Stimulated activated naive CD8-positive, alpha-beta T cell treated with anti-CD3 and anti-CD28 coated beads, Interleukin-15, amount 100 ng/mL, for 72 hours (primary cell): Measurements from ENCODE around the gene TAMM41.
A peak's percentile ranks its signal among the peaks of the same experiment; 100 is the strongest.
"Not testable (repeated sequence)": the region's sequence is repeated elsewhere in the genome, so short reads cannot be mapped to it uniquely, and the experiment has no call there.

Experiments used
- ATAC-seq: fragments of 150-1000 bp; cut with Tn5 transposase; 2 replicates; pipeline ENCODE4 v1.10.0; 2021; ENCODE audit warnings: mild to moderate bottlenecking, moderate library complexity
- DNase-seq, 2 donors: peaks; one replicate each; pipeline ENCODE4 v3.0.0; 2021 to 2022
- H3K27ac Mint-ChIP-seq, 2 donors: one replicate each; pipeline ENCODE4 v1.8.0; 2022; ENCODE audit warnings: mild to moderate bottlenecking in 2 of 2, mixed read lengths in 2 of 2, moderate library complexity in 2 of 2
- H3K27me3 Mint-ChIP-seq: one replicate; pipeline ENCODE4 v1.8.0; 2022; ENCODE audit warnings: mixed read lengths
- H3K4me1 Mint-ChIP-seq: one replicate; pipeline ENCODE4 v1.8.0; 2022; ENCODE audit warnings: mild to moderate bottlenecking, mixed read lengths
- H3K4me3 Mint-ChIP-seq, 2 donors: one replicate each; pipeline ENCODE4 v1.8.0; 2022; ENCODE audit warnings: mild to moderate bottlenecking in 2 of 2, mixed read lengths in 2 of 2, moderate library complexity in 1 of 2
- H3K9me3 Mint-ChIP-seq, 2 donors: one replicate each; pipeline ENCODE4 v1.8.0; 2022; ENCODE audit warnings: mixed read lengths in 2 of 2

The TAMM41 gene

GRCh38 chr3:11789412-11789811, 57.3 kb downstream of the TAMM41 start:
- no peak overlapping the region for H3K4me3 Mint-ChIP-seq
- H3K9me3 Mint-ChIP-seq, result peaks cover 0 to 6% of the 10 kb centered on the region in 2 donors
- H3K27me3 Mint-ChIP-seq, result no peaks in the 10 kb centered on the region
- peaks cover 14% of the 10 kb centered on the region for H3K4me1 Mint-ChIP-seq
- DNase-seq (no peak), ATAC-seq (no peak)
- H3K27ac Mint-ChIP-seq, result no peak overlapping the region

DNA sequence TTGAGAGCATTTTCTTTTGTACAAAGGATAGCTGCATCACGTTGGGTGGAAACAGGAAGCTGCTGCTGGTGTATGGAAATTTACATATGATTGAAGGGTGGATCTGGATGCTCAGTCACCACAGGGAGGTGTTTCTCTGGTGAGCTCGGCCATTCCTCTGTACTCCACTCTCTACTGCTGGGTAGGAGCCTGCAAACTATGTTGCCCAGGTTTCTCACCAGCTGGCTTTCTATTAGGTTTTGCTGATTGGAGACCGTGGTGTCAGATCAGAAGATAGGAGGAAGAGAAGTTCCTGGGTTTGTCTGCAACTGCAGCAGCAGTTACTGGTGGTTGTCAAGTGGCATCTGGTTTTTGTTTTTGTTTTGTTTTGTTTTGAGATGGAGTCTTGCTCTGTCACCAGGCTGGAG, 61.7 kb downstream of the TAMM41 start:
- peak overlapping the region; percentile 3 to 21 for H3K4me3 Mint-ChIP-seq
- H3K27ac Mint-ChIP-seq, result peak overlapping the region; percentile 14 to 85
- no peak for DNase-seq

DNA sequence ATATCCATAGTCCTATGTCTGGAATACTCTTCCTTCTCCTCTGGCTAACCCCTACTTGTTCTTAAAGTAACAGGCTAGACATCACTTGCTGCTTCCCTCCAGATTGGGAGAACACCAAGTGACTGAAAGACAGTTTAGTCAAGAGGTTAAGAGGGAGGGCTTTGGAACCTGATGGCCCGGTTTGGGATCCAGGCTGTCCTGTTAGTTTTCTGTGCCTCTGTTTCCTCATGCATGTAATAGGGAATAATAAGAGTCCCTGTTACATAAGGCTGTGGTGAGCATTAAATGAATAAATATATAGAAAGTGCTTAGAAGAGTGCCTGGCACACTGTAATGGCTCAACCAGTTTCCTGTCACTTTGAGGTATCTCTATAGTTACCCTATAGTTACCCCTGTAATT, 66.3 kb downstream of the TAMM41 start:
- H3K4me1 Mint-ChIP-seq, result peaks cover 8% of the 10 kb centered on the region
- H3K9me3 Mint-ChIP-seq, result no peaks in the 10 kb centered on the region
- H3K27me3 Mint-ChIP-seq, result no peaks in the 10 kb centered on the region
- no peak for ATAC-seq
- DNase-seq, result no peak
- H3K4me3 Mint-ChIP-seq, result no peak overlapping the region
- H3K27ac Mint-ChIP-seq, result no peak overlapping the region

More for the DNA sequence above, 61.7 kb downstream of the TAMM41 start:
- peaks cover 14% of the 10 kb centered on the region for H3K4me1 Mint-ChIP-seq
- peak; percentile 76 for ATAC-seq
- peaks cover 0 to 6% of the 10 kb centered on the region in 2 donors for H3K9me3 Mint-ChIP-seq
- no peaks in the 10 kb centered on the region for H3K27me3 Mint-ChIP-seq

DNA sequence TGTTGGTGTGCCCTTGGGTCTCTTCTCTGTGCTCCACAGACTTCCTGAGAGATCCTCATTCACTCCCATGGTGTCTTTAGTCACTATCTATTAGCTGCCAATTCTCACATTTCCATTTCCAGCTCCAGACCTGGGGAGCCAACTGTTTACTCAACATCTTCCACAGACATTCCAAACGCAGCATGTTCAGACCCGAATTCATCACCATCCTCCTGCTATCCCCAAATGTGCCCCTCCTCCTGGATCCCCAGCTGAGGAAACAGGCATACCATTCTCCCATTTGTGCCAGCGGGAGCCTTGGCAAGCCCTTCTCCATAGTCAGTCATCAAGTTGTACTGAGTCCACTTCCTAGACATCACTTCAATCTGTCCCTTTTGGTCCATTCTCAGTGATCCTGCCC, 67.1 kb downstream of the TAMM41 start:
- no peak for DNase-seq

GRCh38 chr3:11778248-11778647, 68.4 kb downstream of the TAMM41 start:
- DNase-seq (no peak), ATAC-seq (no peak)
- no peak overlapping the region for H3K4me3 Mint-ChIP-seq
- no peak overlapping the region for H3K27ac Mint-ChIP-seq
- H3K27me3 Mint-ChIP-seq, result no peaks in the 10 kb centered on the region
- no peaks in the 10 kb centered on the region for H3K9me3 Mint-ChIP-seq
- no peaks in the 10 kb centered on the region for H3K4me1 Mint-ChIP-seq

More for the DNA sequence above, 67.1 kb downstream of the TAMM41 start:
- peaks cover under 1% of the 10 kb centered on the region for H3K4me1 Mint-ChIP-seq
- no peak overlapping the region for H3K4me3 Mint-ChIP-seq
- no peaks in the 10 kb centered on the region for H3K9me3 Mint-ChIP-seq
- ATAC-seq, result no peak
- no peak overlapping the region for H3K27ac Mint-ChIP-seq
- no peaks in the 10 kb centered on the region for H3K27me3 Mint-ChIP-seq

GRCh38 chr3:11776346-11776745, 70.3 kb downstream of the TAMM41 start:
- no peak overlapping the region for H3K4me3 Mint-ChIP-seq
- no peaks in the 10 kb centered on the region for H3K9me3 Mint-ChIP-seq
- ATAC-seq (no peak), DNase-seq (no peak)
- no peak overlapping the region for H3K27ac Mint-ChIP-seq
- peaks cover 2% of the 10 kb centered on the region for H3K4me1 Mint-ChIP-seq
- no peaks in the 10 kb centered on the region for H3K27me3 Mint-ChIP-seq

DNA sequence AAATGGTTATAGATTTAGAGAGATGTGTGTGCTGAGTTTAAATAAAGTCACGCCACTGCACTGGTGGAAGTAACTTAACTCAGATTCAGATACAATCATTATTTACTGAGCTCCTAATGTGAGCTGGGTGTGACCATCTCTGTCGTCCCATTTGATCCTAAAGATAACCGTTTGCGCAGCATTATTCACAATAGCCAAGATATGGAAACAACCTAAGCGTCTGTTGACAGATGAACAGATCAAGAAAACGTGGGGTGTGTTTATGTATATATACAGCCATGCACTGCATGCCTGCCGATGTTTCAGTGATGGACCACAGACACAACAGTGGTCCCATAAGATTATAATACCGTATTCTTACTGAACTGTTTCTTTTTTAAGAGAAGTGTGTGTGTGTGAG, 71.2 kb downstream of the TAMM41 start:
- no peaks in the 10 kb centered on the region for H3K27me3 Mint-ChIP-seq
- no peak overlapping the region for H3K27ac Mint-ChIP-seq
- ATAC-seq (no peak), DNase-seq (no peak)
- peaks cover 11% of the 10 kb centered on the region for H3K4me1 Mint-ChIP-seq
- H3K4me3 Mint-ChIP-seq, result no peak overlapping the region
- H3K9me3 Mint-ChIP-seq, result no peaks in the 10 kb centered on the region

DNA sequence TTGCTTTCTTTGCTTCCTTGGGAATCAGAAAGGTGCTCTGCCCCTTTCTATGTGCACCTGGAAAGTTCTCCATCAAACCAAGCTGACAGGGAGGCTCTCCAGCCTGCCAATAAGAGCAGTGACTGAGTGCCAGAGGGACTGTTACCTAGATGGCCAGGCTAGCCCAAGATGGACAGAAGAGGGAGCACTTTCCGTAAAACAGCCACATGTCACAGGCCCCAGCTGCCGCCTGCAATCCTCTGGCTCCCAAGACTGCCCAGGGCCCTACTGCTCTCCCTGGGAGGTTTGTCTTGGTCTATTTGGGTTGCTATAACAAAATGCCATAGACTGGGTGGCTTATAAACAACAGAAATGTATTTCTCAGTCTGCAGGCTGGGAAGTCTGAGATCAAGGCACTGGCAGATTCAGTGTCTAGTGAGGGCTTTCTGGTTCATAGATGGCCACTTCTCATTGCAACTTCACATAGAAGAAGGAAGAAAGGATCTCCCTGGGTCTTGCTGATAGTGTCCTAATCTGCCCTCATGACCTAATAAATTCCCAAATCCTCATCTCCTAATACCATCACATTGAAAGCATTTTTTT, 72.3 kb downstream of the TAMM41 start:
- DNase-seq, result no peak
- peaks cover 20% of the 10 kb centered on the region for H3K4me1 Mint-ChIP-seq
- H3K27ac Mint-ChIP-seq, result no peak overlapping the region
- H3K4me3 Mint-ChIP-seq, result no peak overlapping the region
- no peaks in the 10 kb centered on the region for H3K27me3 Mint-ChIP-seq
- H3K9me3 Mint-ChIP-seq, result no peaks in the 10 kb centered on the region
- ATAC-seq, result no peak

DNA sequence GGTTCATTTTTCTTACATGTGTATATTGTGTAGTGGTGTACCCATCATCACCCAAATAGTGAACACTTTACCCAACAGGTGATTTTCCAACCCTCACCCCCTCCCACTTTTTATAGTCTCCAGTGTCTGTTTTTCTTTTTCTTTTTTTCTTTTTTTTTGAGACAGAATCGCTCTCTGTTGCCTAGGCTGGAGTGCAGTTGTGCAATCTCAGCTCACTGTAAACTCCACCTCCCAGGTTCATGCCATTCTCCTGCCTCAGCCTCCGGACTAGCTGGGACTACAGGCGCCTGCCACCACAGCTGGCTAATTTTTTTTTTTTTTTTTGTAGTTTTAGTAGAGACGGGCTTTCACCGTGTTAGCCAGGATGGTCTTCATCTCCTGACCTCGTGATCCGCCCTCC, 74.8 kb downstream of the TAMM41 start:
- H3K4me1 Mint-ChIP-seq, result peaks cover 20% of the 10 kb centered on the region
- H3K27ac Mint-ChIP-seq, result peak overlapping the region in 1 of 2 donors; percentile 11
- DNase-seq, H3K27me3 Mint-ChIP-seq, H3K9me3 Mint-ChIP-seq, ATAC-seq, H3K4me3 Mint-ChIP-seq: not testable (repeated sequence)

GRCh38 chr3:11770477-11771391, 76.0 kb downstream of the TAMM41 start:
- peak overlapping the region; percentile 49 to 60 for H3K27ac Mint-ChIP-seq
- peak overlapping the region; percentile 40 to 70 for H3K4me3 Mint-ChIP-seq

GRCh38 chr3:11769704-11770476, 76.8 kb downstream of the TAMM41 start:
- Mint-ChIP-seq H3K4me1 (peaks cover 26% of the 10 kb centered on the region), H3K4me3 (peak overlapping the region; percentile 18 to 70), H3K27ac (peak overlapping the region in 1 of 2 donors; percentile 49), H3K9me3 (no peaks in the 10 kb centered on the region), H3K27me3 (no peaks in the 10 kb centered on the region)
- ATAC-seq, result peak; percentile 21
- no peak for DNase-seq

More at GRCh38 chr3:11770477-11771391, 76.0 kb downstream of the TAMM41 start:
- DNase-seq (peak; percentile 70 to 85), ATAC-seq (peak; percentile 100)
- Mint-ChIP-seq H3K4me1 (peaks cover 20% of the 10 kb centered on the region), H3K9me3 (no peaks in the 10 kb centered on the region), H3K27me3 (no peaks in the 10 kb centered on the region)

DNA sequence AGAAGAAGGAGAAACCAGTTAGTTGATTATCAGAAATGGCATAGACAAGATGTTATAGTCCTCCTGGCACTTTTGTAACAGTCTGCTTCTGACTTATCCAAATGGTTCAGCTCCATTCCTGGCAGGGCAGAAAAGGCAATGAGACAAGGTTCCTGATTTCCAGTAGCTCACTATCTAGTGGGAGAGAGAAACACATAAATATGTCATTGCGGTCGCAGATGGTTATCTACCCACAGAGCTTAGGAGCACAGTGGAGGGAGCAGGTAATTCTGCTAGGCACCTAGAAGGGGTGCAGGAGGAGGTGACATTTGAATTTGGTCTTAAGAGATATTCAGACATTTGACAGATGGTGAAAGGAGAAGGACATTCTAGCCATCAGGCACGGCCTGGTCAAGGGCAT, 78.1 kb downstream of the TAMM41 start:
- no peak overlapping the region for H3K4me3 Mint-ChIP-seq
- DNase-seq (no peak), ATAC-seq (no peak)
- H3K27ac Mint-ChIP-seq, result no peak overlapping the region
- H3K4me1 Mint-ChIP-seq, result peaks cover 35% of the 10 kb centered on the region
- no peaks in the 10 kb centered on the region for H3K9me3 Mint-ChIP-seq
- H3K27me3 Mint-ChIP-seq, result no peaks in the 10 kb centered on the region

DNA sequence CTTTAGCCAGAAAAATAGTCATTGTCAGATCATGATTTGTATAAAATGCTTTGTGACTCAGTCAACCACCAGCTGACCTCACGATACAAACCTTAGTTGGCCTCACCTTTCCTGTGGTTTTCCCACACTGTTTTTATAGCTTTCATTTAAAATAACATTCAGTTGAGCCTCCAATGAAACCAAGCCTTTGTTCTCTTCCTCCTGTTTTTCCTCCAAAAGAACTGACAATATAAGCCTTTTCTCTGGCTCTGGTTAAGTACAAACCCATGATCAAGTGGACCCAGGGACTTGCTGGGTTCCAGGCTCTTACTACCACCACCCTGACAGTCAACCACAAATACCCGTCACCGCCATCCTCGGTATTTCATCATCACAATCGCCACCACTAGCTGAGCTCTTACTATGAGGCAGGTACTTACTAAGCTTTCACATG, 81.7 kb downstream of the TAMM41 start:
- DNase-seq (peak; percentile 38 to 76), ATAC-seq (peak; percentile 95)
- peak overlapping the region; percentile 51 to 79 for H3K27ac Mint-ChIP-seq
- no peaks in the 10 kb centered on the region for H3K9me3 Mint-ChIP-seq
- peak overlapping the region in 1 of 2 donors; percentile 8 for H3K4me3 Mint-ChIP-seq
- H3K4me1 Mint-ChIP-seq, result peaks cover 19% of the 10 kb centered on the region
- no peaks in the 10 kb centered on the region for H3K27me3 Mint-ChIP-seq

DNA sequence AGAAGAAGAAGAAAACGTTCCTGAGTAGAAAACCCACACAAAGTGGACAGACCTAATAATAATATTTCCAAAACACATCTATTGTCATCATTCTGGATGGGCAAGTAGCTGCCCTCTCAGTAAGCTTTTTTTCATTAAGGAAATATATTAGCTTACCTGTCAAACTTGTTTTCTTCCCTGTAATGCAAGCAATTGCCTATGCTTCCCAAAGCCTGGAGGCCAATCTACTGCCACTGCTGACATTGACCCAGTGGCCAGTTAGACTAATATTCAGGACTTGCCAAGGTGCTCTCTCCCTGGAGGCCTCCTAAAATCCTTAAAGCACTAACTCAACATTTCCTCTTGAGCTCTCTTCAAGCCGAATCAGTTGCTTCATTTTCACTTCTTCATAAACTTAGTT, 86.7 kb downstream of the TAMM41 start:
- ATAC-seq (no peak), DNase-seq (no peak)
- Mint-ChIP-seq H3K27ac (no peak overlapping the region), H3K4me3 (no peak overlapping the region), H3K9me3 (no peaks in the 10 kb centered on the region), H3K27me3 (no peaks in the 10 kb centered on the region), H3K4me1 (peaks cover 10% of the 10 kb centered on the region)

DNA sequence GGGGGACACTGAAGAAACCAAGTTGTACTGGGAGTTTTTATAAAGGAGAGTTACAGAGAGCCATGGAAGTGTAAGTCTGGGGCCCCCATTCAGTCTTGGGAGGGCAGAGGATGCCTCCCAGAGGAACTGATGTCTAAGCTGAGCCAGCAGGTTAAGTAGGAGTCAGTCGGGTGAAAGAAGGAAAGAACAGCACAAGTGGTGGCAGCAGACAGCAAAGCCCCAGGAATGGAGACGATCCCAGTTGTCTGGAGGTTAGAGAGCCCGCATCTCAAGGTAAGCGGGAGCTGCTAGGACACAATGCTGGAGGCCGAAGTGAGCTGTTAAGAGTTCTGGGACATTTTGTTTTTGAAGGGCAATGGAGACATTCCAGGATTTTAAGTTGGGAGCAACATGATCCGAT, 88.8 kb downstream of the TAMM41 start:
- Mint-ChIP-seq H3K4me3 (no peak overlapping the region), H3K9me3 (no peaks in the 10 kb centered on the region), H3K4me1 (no peaks in the 10 kb centered on the region), H3K27me3 (no peaks in the 10 kb centered on the region), H3K27ac (peak overlapping the region; percentile 34 to 48)
- DNase-seq (no peak), ATAC-seq (no peak)
